Stimulated activated naive B cell treated with anti-CD40 and anti-IgM and Interleukin-4, amounts not matched to agents 10 μg/mL and 1 μg/mL and 100 μg/mL, for 72 hours (primary cell): ENCODE results near the gene ALPG.
"Not testable (repeated sequence)": the region's sequence is repeated elsewhere in the genome, so short reads cannot be mapped to it uniquely, and the experiment has no call there.

Source experiments
- ATAC-seq, 2 donors: fragments of 150-1000 bp; cut with Tn5 transposase; replicated peaks; 2 replicates each; pipeline ENCODE4 v1.10.0; 2021; ENCODE audit warnings: moderate library complexity in 1 of 2
- DNase-seq: peaks from one replicate; pipeline ENCODE4 v3.0.0; 2021
- H3K27ac Mint-ChIP-seq: one replicate; pipeline ENCODE4 v1.8.0; 2022; ENCODE audit warnings: mild to moderate bottlenecking, mixed read lengths
- H3K27me3 Mint-ChIP-seq, 2 donors: one replicate each; pipeline ENCODE4 v1.8.0; 2022; ENCODE audit warnings: mixed read lengths in 2 of 2
- H3K36me3 Mint-ChIP-seq, 2 donors: one replicate each; pipeline ENCODE4 v1.8.0; 2022; ENCODE audit warnings: mixed read lengths in 2 of 2, mild to moderate bottlenecking in 1 of 2
- H3K4me1 Mint-ChIP-seq, 2 donors: one replicate each; pipeline ENCODE4 v1.8.0; 2022; ENCODE audit warnings: mixed read lengths in 2 of 2, mild to moderate bottlenecking in 1 of 2
- H3K4me3 Mint-ChIP-seq, 2 donors: one replicate each; pipeline ENCODE4 v1.8.0; 2022; ENCODE audit warnings: mild to moderate bottlenecking in 2 of 2, mixed read lengths in 2 of 2, moderate library complexity in 1 of 2
- H3K9me3 Mint-ChIP-seq, 2 donors: one replicate each; pipeline ENCODE4 v1.8.0; 2022; ENCODE audit warnings: mixed read lengths in 2 of 2, mild to moderate bottlenecking in 1 of 2

Gene ALPG

DNA sequence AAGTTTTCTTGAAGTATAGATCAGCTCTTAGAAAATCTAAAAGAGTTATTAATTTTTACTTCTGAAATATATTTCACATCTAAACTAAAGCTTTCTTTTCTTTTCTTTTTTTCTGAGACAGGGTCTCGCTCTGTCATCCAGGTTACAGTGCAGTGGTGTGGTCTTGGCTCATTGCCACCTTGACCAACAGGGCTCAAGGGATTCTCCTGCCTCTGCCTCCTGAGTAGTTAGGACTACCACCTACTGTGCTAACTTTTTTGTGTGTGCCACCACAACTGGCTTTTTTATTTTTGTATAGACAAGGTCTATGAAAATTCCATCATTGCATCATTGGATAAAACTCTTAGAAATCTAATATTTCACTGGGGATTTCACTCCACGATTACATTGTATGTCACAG is 10.0 kb upstream of the ALPG start:
- H3K27ac Mint-ChIP-seq = no peak overlapping the region
- peaks cover 5 to 15% of the 10 kb centered on the region in 2 donors for H3K27me3 Mint-ChIP-seq
- H3K36me3 Mint-ChIP-seq = no peaks in the 10 kb centered on the region
- no peak overlapping the region for H3K4me3 Mint-ChIP-seq
- no peaks in the 10 kb centered on the region for H3K9me3 Mint-ChIP-seq
- DNase-seq = no peak
- no peak for ATAC-seq
- peaks cover 9 to 19% of the 10 kb centered on the region in 2 donors for H3K4me1 Mint-ChIP-seq

DNA sequence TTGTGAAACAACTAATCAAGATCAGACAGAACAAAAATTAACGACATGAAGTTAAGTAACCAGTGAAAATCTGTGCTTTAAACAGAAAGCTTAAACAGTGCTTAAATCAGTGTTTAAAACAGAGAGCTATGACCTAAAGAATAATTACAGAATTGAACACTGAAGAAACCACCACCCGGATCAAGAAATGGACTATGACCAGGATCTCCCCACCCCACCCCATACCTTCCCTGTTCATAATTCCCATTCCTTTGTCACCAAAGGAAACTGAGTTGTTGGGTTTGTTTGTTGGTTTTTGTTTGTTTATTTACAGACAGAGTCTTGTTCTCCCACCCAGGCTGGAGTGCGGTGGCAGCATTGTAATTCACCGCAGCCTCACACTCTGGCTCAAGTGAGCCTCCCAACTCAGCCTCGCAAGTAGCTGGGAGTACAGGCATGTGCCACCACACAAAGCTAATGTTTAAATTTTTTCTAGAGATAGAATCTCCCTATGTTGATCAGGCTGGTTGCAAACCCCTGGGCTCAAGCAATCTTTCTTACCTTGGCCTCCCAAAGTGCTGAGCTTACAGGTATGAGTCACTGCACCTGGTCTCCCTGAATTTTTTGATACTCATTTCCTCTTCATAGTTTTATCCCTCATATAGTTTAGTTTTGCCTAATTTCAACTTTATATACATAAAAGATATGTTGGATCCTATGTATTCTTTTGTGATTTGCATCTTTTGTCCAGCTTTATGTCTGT is 8.2 kb upstream of the ALPG start:
- Mint-ChIP-seq H3K4me1 (peaks cover 9 to 19% of the 10 kb centered on the region in 2 donors), H3K4me3 (no peak overlapping the region), H3K27ac (no peak overlapping the region), H3K27me3 (peaks cover 5 to 15% of the 10 kb centered on the region in 2 donors), H3K9me3 (no peaks in the 10 kb centered on the region), H3K36me3 (no peaks in the 10 kb centered on the region)
- DNase-seq (no peak), ATAC-seq (no peak)

DNA sequence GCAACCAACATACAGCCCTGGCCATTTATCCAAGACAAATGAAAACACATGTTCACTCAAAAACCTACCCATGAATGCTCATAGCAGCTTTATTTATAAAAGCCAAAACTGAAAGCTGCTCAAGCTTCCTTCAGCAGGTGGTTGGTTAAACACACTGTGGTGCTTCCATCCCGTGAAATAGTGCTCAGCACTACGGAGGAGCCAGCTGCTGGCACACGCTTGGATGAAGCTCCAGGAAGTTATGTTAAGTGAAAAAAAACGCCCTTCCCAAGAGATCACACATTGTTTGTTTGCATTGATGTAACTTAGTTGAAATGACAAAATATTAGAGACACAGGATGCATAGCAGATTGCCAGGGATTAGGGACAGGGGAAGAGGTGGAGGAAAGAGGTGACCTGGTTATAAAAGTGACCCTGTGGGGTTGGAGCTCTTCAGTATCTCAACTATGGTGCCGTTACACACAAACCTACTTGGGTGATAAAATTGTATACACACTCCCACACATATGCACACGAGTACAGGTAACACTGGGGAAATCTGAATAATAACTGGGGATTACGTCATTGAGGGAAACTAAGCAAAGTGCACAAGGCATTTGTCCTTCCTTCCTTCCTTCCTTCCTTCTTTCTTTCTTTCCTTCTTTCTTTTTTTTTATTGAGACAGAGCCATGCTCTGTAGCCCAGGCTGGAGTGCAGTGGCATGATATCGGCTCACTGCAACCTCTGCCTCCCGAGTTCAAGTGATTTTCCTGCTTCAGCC is 6.2 kb upstream of the ALPG start:
- peaks cover 5 to 13% of the 10 kb centered on the region in 2 donors for H3K27me3 Mint-ChIP-seq
- no peak for DNase-seq
- H3K4me3 Mint-ChIP-seq = no peak overlapping the region
- ATAC-seq = no peak
- peaks cover 12 to 16% of the 10 kb centered on the region in 2 donors for H3K4me1 Mint-ChIP-seq
- H3K9me3 Mint-ChIP-seq = no peaks in the 10 kb centered on the region
- no peaks in the 10 kb centered on the region for H3K36me3 Mint-ChIP-seq
- no peak overlapping the region for H3K27ac Mint-ChIP-seq

DNA sequence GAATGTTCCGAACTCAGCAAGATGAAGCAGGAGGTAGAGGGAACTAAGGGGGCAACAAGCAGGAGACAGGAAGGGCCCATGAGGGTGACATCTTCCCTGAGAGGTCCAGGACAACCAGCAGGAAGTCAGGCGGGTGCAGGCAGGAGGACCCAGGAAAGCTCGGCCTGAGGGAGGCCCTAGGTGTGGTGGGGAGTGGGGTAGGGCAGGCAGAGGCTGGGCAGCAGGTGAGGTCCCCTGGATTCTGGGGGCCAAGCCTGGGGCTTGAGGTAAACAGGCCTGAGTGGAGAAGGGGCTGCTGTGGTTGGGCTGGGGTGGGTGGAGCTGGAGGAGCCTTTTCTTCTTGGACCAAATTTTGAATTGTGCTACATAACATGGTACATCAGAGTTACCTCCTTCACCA is 4.1 kb upstream of the ALPG start:
- DNase-seq (no peak), ATAC-seq (no peak)
- H3K27me3 Mint-ChIP-seq = peaks cover 5 to 6% of the 10 kb centered on the region in 2 donors
- H3K9me3 Mint-ChIP-seq = no peaks in the 10 kb centered on the region
- peak overlapping the region; percentile 20 for H3K27ac Mint-ChIP-seq
- peaks cover 10 to 12% of the 10 kb centered on the region in 2 donors for H3K4me1 Mint-ChIP-seq
- H3K4me3 Mint-ChIP-seq = no peak overlapping the region
- no peaks in the 10 kb centered on the region for H3K36me3 Mint-ChIP-seq

DNA sequence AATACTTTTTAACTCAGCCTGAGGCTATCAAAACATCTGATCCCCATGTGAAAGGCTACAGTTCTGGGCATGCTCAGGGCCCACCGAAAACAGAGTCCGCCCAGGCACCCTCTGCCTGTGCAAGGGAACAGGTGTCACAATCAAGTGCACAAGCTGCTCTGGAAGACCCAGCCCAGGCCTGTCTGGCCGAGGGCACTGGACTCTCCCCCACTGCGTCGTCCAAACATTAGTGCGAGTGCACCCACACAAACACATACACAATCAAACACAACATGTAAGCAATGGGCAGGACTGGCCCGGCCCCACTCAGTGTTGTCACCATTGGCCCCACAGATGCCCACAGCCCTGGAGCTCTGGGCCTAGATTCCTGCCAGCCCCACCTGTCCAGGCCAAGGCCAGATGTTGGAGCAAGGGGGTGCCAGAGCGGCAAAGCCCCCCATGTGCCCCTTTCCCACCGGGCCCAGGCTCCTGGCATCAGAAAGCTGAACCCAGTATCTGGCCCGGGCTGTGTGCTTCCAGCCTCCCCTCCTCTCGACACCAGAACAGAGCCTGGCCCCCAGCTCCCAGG is 617 bp upstream of the ALPG start:
- Mint-ChIP-seq H3K9me3 (no peaks in the 10 kb centered on the region), H3K36me3 (no peaks in the 10 kb centered on the region), H3K4me1 (peaks cover 0 to 3% of the 10 kb centered on the region in 2 donors), H3K27ac (no peak overlapping the region), H3K27me3 (peaks cover 4 to 19% of the 10 kb centered on the region in 2 donors), H3K4me3 (no peak overlapping the region)
- ATAC-seq (no peak), DNase-seq (no peak)

DNA sequence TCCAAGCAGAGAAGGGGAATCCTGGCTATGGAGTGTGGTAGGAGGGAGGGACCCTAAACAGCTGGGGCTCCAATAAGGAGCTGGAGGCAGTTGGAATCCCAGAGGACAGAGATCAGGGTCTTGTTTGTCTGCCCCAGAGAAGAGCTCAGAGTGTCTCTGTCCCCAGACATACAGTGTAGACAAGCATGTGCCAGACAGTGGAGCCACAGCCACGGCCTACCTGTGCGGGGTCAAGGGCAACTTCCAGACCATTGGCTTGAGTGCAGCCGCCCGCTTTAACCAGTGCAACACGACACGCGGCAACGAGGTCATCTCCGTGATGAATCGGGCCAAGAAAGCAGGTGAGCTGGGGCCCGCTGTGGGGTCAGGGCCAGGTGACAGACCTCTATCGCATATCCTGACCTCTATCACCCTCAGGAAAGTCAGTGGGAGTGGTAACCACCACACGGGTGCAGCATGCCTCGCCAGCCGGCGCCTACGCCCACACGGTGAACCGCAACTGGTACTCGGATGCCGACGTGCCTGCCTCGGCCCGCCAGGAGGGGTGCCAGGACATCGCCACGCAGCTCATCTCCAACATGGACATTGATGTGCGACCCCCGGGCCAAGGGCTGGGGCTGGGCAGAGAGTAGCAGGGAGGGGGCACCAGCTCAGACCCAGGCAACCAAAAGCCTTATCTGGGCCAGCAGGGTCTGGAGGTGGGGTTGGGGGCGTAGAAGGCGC is 945 bp downstream of the ALPG start:
- not testable (repeated sequence) for H3K9me3 Mint-ChIP-seq

DNA sequence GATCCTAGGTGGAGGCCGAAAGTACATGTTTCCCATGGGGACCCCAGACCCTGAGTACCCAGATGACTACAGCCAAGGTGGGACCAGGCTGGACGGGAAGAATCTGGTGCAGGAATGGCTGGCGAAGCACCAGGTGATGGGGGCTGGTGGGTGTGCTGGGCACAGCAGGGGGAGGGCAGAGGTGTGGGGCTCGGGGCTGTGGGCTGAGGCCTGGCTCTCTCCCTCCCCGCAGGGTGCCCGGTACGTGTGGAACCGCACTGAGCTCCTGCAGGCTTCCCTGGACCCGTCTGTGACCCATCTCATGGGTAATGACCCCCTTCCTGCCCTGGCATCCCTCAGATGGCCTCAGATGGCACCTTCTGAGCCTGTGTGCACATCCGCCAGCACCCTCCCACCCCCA is 1.6 kb downstream of the ALPG start:
- H3K4me3 Mint-ChIP-seq, H3K9me3 Mint-ChIP-seq, DNase-seq, H3K36me3 Mint-ChIP-seq, H3K27ac Mint-ChIP-seq, ATAC-seq: not testable (repeated sequence)
- peaks cover 4 to 21% of the 10 kb centered on the region in 2 donors for H3K27me3 Mint-ChIP-seq
- H3K4me1 Mint-ChIP-seq = peaks cover 10 to 16% of the 10 kb centered on the region in 2 donors

More for the DNA sequence above, 945 bp downstream of the ALPG start:
- ATAC-seq, H3K4me3 Mint-ChIP-seq, H3K4me1 Mint-ChIP-seq, DNase-seq, H3K36me3 Mint-ChIP-seq: not testable (repeated sequence)
- peaks cover 4 to 21% of the 10 kb centered on the region in 2 donors for H3K27me3 Mint-ChIP-seq
- H3K27ac Mint-ChIP-seq = peak overlapping the region; percentile 33

DNA sequence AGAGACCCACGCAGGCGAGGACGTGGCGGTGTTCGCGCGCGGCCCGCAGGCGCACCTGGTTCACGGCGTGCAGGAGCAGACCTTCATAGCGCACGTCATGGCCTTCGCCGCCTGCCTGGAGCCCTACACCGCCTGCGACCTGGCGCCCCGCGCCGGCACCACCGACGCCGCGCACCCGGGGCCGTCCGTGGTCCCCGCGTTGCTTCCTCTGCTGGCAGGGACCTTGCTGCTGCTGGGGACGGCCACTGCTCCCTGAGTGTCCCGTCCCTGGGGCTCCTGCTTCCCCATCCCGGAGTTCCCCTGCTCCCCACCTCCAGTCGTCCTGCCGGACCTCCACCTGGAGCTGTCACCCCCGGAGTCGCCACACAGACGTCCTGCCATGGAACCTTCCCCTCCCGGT is 3.0 kb downstream of the ALPG start:
- not testable (repeated sequence) for DNase-seq, H3K36me3 Mint-ChIP-seq, H3K27ac Mint-ChIP-seq, H3K4me3 Mint-ChIP-seq, H3K9me3 Mint-ChIP-seq
- Mint-ChIP-seq H3K27me3 (peaks cover 4 to 32% of the 10 kb centered on the region in 2 donors), H3K4me1 (peaks cover 13 to 24% of the 10 kb centered on the region in 2 donors)
- ATAC-seq = peak in 1 of 2 donors; percentile 43

DNA sequence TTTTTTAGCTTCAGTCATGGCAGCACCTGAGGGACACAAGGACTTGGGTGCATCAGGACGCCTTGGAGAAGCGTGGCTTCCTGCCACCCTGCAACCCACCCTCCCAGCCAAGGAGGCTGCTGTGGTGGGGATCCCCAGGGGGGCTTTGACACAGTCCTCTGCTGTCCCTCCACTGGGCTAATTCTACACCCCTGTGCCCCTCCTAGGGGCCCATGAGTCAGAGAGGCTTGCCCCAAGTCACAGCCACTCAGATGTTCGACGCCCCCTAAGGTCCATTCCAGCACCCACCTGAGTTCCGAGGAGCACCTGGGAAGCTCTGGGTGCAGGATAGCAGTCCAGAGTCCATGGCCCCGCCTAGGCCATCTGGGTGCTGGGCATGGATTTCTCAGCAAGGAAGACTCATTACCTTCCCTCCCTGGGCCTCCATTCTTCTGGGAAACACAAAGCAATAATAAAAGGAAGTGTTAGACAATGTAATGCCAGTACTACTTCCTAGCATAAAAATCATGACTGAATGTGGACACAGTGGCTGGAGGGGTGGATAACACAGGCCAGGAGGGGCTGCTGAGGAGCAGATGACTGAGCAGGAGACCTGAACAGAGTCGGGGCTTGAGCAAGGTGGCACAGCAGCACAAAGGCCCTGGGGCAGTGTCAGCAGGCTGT is 3.7 kb downstream of the ALPG start:
- Mint-ChIP-seq H3K27ac (no peak overlapping the region), H3K9me3 (no peaks in the 10 kb centered on the region), H3K4me3 (no peak overlapping the region), H3K4me1 (peaks cover 11 to 24% of the 10 kb centered on the region in 2 donors), H3K36me3 (no peaks in the 10 kb centered on the region), H3K27me3 (peaks cover 10 to 34% of the 10 kb centered on the region in 2 donors)
- no peak for DNase-seq
- no peak for ATAC-seq

DNA sequence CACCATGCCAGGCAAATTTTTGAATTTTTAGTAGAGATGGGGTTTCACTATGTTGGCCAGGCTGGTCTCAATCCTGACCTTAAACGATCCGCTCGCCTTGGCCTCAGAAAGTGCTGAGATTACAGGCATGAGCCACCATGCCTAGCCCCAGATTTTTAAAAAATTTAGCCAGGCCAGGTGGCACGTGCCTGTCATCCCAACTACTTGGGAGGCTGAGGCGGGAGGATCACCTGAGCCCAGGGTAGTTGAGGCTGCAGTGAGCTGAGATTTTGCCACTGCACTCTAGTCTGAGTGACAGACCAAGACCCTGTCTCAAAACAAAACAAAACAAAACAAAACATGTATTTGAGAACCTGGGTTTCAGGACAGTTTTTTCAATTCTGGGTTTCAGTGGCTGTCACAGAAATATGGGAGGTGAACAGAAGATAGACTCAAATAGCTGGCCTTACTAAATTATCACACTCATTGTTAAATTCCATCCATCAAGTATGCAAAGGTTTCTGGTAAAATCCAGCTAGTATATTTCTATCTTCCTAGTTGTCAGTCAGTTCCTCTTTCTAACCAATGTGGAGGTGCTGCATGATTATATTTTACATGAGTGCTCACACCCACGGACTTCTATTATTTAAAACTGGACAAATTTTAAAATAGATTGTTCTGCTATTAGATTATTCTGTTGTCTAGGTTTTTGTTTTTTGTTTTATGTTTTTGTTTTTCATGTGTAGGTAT is 5.4 kb downstream of the ALPG start:
- H3K4me1 Mint-ChIP-seq = peaks cover 11 to 24% of the 10 kb centered on the region in 2 donors
- no peaks in the 10 kb centered on the region for H3K9me3 Mint-ChIP-seq
- no peak overlapping the region for H3K27ac Mint-ChIP-seq
- H3K27me3 Mint-ChIP-seq = peaks cover 23 to 50% of the 10 kb centered on the region in 2 donors
- no peak overlapping the region for H3K4me3 Mint-ChIP-seq
- H3K36me3 Mint-ChIP-seq = no peaks in the 10 kb centered on the region
- no peak for DNase-seq
- ATAC-seq = peak; percentile 57 to 64

DNA sequence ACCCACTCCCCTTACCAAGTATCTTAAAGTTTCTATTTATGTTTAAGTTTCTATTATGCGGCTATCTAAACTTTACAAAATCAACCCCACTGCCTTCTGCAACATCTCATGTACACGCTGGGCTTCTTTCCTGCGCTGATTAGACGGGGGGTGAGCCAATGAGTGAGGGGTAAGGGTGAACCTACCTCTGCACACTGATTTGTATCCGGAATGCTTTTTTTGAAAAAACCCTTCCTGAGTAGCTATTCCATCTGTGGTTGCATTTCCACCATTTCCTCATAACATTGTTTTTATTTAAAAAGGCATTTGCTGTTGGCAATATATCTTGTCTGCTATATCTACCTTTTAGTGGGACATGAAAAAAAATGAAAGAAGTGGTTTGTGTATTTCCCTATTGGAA is 6.3 kb downstream of the ALPG start:
- Mint-ChIP-seq H3K9me3 (no peaks in the 10 kb centered on the region), H3K27me3 (peaks cover 25 to 54% of the 10 kb centered on the region in 2 donors), H3K4me3 (no peak overlapping the region), H3K27ac (no peak overlapping the region), H3K4me1 (peaks cover 11 to 24% of the 10 kb centered on the region in 2 donors), H3K36me3 (no peaks in the 10 kb centered on the region)
- ATAC-seq (peak; percentile 27 to 33), DNase-seq (no peak)

DNA sequence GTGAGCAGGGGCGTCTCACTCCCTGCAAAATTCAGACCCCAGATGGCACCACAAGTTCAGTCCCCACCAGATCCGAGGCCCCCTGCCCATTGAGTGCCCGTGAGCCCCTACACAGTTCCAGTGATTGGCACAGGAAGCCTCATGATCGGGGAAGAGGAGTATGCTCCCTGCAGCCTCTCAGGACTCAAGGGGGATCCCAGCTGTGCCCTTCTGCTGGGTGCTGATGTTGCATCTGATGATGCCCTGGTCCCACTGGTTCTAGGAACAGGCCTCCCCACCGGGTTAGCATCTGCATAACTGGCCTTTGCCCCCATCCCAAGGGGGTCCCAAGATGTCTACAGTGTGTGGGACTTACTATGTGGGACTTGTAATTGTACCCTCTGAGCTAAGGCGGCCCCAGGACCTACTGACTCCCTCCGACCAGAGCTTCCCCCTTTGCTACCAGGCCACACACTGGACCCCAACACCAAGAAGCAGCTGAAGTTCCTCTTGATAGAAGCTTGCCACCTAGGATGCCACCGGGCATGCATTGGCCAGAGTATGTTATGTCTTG is 8.6 kb downstream of the ALPG start:
- Mint-ChIP-seq H3K4me3 (no peak overlapping the region), H3K27me3 (peaks cover 37 to 71% of the 10 kb centered on the region in 2 donors), H3K27ac (no peak overlapping the region), H3K9me3 (no peaks in the 10 kb centered on the region), H3K36me3 (no peaks in the 10 kb centered on the region), H3K4me1 (peaks cover 21 to 44% of the 10 kb centered on the region in 2 donors)
- DNase-seq (no peak), ATAC-seq (no peak)
